GM12878 (cell line): ENCODE measurements around the gene ACTG1. TPM values are rescaled to one million over a fixed set of nuclear protein-coding genes. Genes with fewer than 3 reads are reported as not detected.

Experiments used
- ATAC-seq: fragments of 200-7000 bp; cut with Tn5 transposase; 3 replicates; pipeline ENCODE4 v1.9.1; 2020; ENCODE audit warnings: mild to moderate bottlenecking, moderate library complexity
- BruUV-seq: library from RNA; stranded (reverse); fragments of 400-500 nt; replicated peaks from 2 replicates; lab custom pipeline; 2021; lab: Mats Ljungman, UMichigan
- CTCF ChIA-PET: fragments of 300-600 bp; sonication (Branson Sonifier 250); formaldehyde crosslinking; extraction: SDS; loops from one replicate; lab custom pipeline; 2021; ENCODE audit warnings: inconsistent platforms; lab: Yijun Ruan, JAX
- POLR2A ChIA-PET: fragments of 350-600 bp; formaldehyde crosslinking; extraction: SDS; loops from one replicate; lab custom pipeline; 2021; ENCODE audit warnings: inconsistent platforms; lab: Charles Lee
- RAD21 ChIA-PET: fragments of 300-600 bp; sonication (Branson Sonifier 250); formaldehyde crosslinking; loops from one replicate; lab custom pipeline; 2023; ENCODE audit warnings: antibody characterized with exemption; ENCODE audit not compliant: unreplicated experiment; lab: Charles Lee
- SMC1A ChIA-PET: fragments of 300-600 bp; sonication (Branson Sonifier 250); formaldehyde crosslinking; loops from one replicate; lab custom pipeline; 2023; ENCODE audit not compliant: unreplicated experiment, uncharacterized antibody; lab: Charles Lee
- DNase-seq: peaks from one replicate; pipeline ENCODE4 v3.0.0-alpha.2; 2011; ENCODE audit warnings: low read depth, low spot score
- FAIRE-seq: peaks from 3 replicates; lab custom pipeline; 2011; peaks lifted over from hg19 to GRCh38; lab: Jason Lieb, UNC
- H2AFZ ChIP-seq: 2 replicates; pipeline ENCODE4 v1.6.0; 2011; ENCODE audit warnings: low read depth, low read length, control low read depth; ENCODE audit not compliant: control insufficient read depth
- H3K27ac ChIP-seq: 2 replicates; pipeline ENCODE4 v1.5.1; 2011; ENCODE audit warnings: control low read depth; ENCODE audit not compliant: control insufficient read depth, insufficient read depth
- H3K27me3 ChIP-seq, 2 experiments: replicated peaks in 1 of 2; 2 replicates each; pipeline versions ENCODE4 v1.6.0 to v1.6.1; 2011; ENCODE audit warnings: low read length in 1 of 2; ENCODE audit not compliant: control insufficient read depth in 2 of 2, insufficient read depth in 2 of 2
- H3K36me3 ChIP-seq, 2 experiments: 2 replicates each; pipeline ENCODE4 v1.5.1; 2011; ENCODE audit warnings: low read length in 1 of 2; ENCODE audit not compliant: control insufficient read depth in 2 of 2, insufficient read depth in 2 of 2
- H3K4me1 ChIP-seq: 2 replicates; pipeline ENCODE4 v1.6.1; 2011; ENCODE audit warnings: mild to moderate bottlenecking, low read length, moderate library complexity, mixed read lengths; ENCODE audit not compliant: control insufficient read depth, insufficient read depth
- H3K4me2 ChIP-seq: 2 replicates; pipeline ENCODE4 v1.6.0; 2011; ENCODE audit warnings: control low read depth; ENCODE audit not compliant: control insufficient read depth, insufficient read depth
- H3K4me3 ChIP-seq: fragments of 200-600 bp; sonication (generic); 2 replicates; pipeline ENCODE4 v1.5.1; 2016
- H3K79me2 ChIP-seq: 2 replicates; pipeline ENCODE4 v1.6.0; 2011; ENCODE audit warnings: low read length; ENCODE audit not compliant: control insufficient read depth, insufficient read depth
- H3K9ac ChIP-seq: 2 replicates; pipeline ENCODE4 v1.8.0; 2011; ENCODE audit warnings: low read length, control low read depth, mixed read lengths; ENCODE audit not compliant: control insufficient read depth, insufficient read depth
- H3K9me3 ChIP-seq: replicated peaks from 3 replicates; pipeline ENCODE4 v1.5.1; 2011; ENCODE audit warnings: mild to moderate bottlenecking, low read length; ENCODE audit not compliant: control insufficient read depth, insufficient read depth
- H4K20me1 ChIP-seq: 2 replicates; pipeline ENCODE4 v1.6.0; 2011; ENCODE audit not compliant: control insufficient read depth, insufficient read depth
- E2F4 ChIP-seq: IDR thresholded peaks from 2 replicates; pipeline ENCODE4 v1.6.1; 2012; ENCODE audit warnings: low read depth, low read length, improper control_type of control experiment
- MEF2B ChIP-seq: fragments of 450-650 bp; IDR thresholded peaks from 2 replicates; pipeline ENCODE4 v1.6.1; 2018; ENCODE audit warnings: mild to moderate bottlenecking, moderate library complexity; ENCODE audit not compliant: partially characterized antibody, poor library complexity, severe bottlenecking
- NRF1 ChIP-seq: conservative IDR thresholded peaks from 2 replicates; pipeline ENCODE4 v1.6.1; 2011; ENCODE audit warnings: mild to moderate bottlenecking, low read depth, low read length, improper control_type of control experiment
- PRDM15 ChIP-seq: fragments of 450-650 bp; formaldehyde crosslinking; IDR thresholded peaks from 2 replicates; pipeline ENCODE4 v1.4.0; 2020; ENCODE audit warnings: mild to moderate bottlenecking, moderate library complexity
- SREBF1 ChIP-seq: IDR thresholded peaks from 2 replicates; pipeline ENCODE4 v1.6.1; 2012; ENCODE audit warnings: mild to moderate bottlenecking, low read length
- ZNF687 ChIP-seq: fragments of 450-650 bp; IDR thresholded peaks from 2 replicates; pipeline ENCODE4 v1.6.1; 2017; ENCODE audit warnings: mild to moderate bottlenecking, moderate library complexity
- WGBS: methylation state at CpG from one replicate; pipeline ENCODE4 v1.1.6; 2016; ENCODE audit warnings: low lambda C conversion rate; ENCODE audit not compliant: insufficient replicate concordance, insufficient coverage; ENCODE audit errors: missing lambda C conversion rate; 5-methylcytosine and 5-hydroxymethylcytosine counted together
- in situ Hi-C: fragments of 300-500 bp; cut with MboI; formaldehyde crosslinking; loops from 9 replicates; pipeline ENCODE4 v1.14.3; 2018; ENCODE audit warnings: mixed read lengths
- intact Hi-C: fragments of 100-400 bp; cut with micrococcal nuclease; formaldehyde crosslinking; loops from one replicate; pipeline ENCODE4 v1.14.2; 2022; ENCODE audit not compliant: unreplicated experiment
- polyA plus RNA-seq, 11 experiments: library from polyadenylated mRNA; depleted of rRNA in 4 of 11; unstranded in 6 of 11; stranded (reverse) in 5 of 11; fragments of >200 nt; fragmentation: Nextera tagmentation in 4 of 11; fragmentation: Illumina TruSeq in 1 of 11; extraction: Ambion mirVana in 4 of 11; extraction: Trizol in 1 of 11; gene quantifications; 1 replicate in 1 of 11; 2 replicates in 10 of 11; pipeline versions ENCODE4 v1.2.1 to v1.2.3, GENCODE V29; 2011 to 2016; ENCODE audit warnings: inconsistent platforms in 2 of 11, missing spikeins in 2 of 11, low read depth in 1 of 11
- total RNA-seq, 4 experiments: library from RNA; depleted of rRNA in 3 of 4; stranded (reverse); fragments of >200 nt in 3 of 4; fragmentation: Illumina TruSeq in 1 of 4; extraction: Trizol in 1 of 4; gene quantifications; 2 replicates each; pipeline versions ENCODE4 v1.2.1 to v1.2.3, GENCODE V29; 2013 to 2021
- TF ChIP-seq, protein P1 (sequence below): fragments of 450-650 bp; formaldehyde crosslinking; IDR thresholded peaks from 2 replicates; pipeline ENCODE4 v1.5.0; 2022; ENCODE audit warnings: mild to moderate bottlenecking, missing genetic modification characterization
- TF ChIP-seq, protein P2 (sequence below): fragments of 450-650 bp; IDR thresholded peaks from 2 replicates; pipeline ENCODE4 v1.6.1; 2017; ENCODE audit warnings: borderline replicate concordance

Gene ACTG1
- total and polyA plus RNA-seq, 10 of the 15 experiments (the other 5 are each of a cell fraction or from before 2014, with no cell fraction given), result 810 to 6,105 (median 3,650) TPM

DNA sequence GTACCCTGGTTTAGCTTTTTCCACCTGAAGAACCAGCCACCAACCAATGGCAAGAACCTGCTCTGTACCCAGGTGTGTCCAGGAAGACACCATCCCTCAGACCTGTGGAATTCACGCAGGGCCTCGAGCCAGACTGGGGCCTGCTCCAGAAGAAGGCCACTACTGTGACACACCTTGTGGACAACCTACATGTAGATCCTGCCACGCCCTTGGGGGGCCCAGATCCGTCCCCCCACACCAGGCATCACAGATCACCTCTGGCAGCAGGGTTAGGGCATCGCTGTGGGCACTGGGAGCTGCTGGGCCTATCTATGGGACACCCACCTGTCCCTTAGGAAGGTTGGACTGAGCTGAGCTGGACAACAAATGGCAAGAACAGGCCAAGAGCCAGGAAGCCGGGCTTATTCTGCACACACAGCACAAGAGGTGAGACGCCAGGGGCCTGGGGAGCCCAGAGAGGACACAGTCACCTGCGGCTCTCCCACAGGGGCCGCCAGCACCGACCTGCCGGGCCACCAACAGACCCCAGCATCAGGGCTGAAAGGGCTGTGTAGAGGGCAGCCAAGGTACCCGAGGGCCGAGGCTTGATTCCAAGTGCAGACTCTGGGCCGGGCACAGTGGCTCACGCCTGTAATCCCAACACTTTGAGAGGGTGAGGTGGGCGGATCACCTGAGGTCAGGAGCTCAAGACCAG, 31.8 kb upstream of the ACTG1 start:
- DNase-seq (no peak), FAIRE-seq (no peak), ATAC-seq (no peak)
- H3K36me3 ChIP-seq, result peaks cover 8 to 28% of the 10 kb centered on the region in 2 experiments; a peak in 3 of 4 replicates
- POLR2A ChIA-PET, result no interaction called here
- no peak overlapping the region for H3K27ac ChIP-seq
- H3K4me3 ChIP-seq, result no peak overlapping the region
- WGBS, result 94% methylated on average over 15 of the region's 16 CpGs
- H3K4me1 ChIP-seq, result no peaks in the 10 kb centered on the region
- BruUV-seq, result no TSS peak
- no peaks in the 10 kb centered on the region for H3K9me3 ChIP-seq
- H3K4me2 ChIP-seq, result no peak overlapping the region
- RAD21 ChIA-PET, result interaction anchor here (1.1 kb wide), 1 partner anchor 25 kb away, joined by 3 read pairs; no protein-coding TSS in a partner anchor
- intact Hi-C loops, result no loop called here
- no peaks in the 10 kb centered on the region for H3K27me3 ChIP-seq
- SMC1A ChIA-PET, result no interaction called here
- CTCF ChIA-PET, result interaction anchor here (0.5 kb wide), 1 partner anchor 733 kb away, joined by 5 read pairs; no protein-coding TSS in a partner anchor
- no peaks in the 10 kb centered on the region for H3K79me2 ChIP-seq
- H3K9ac ChIP-seq, result no peak overlapping the region
- H4K20me1 ChIP-seq, result no peaks in the 10 kb centered on the region
- in situ Hi-C loops, result no loop called here
- H2AFZ ChIP-seq, result no peak overlapping the region
- TF ChIP-seq MEF2B (no peak), PRDM15 (CRISPR knock-in tag) (no peak), SREBF1 (no peak), E2F4 (no peak), ZNF687 (no peak), NRF1 (no peak)
- TF ChIP-seq, protein P1, sequence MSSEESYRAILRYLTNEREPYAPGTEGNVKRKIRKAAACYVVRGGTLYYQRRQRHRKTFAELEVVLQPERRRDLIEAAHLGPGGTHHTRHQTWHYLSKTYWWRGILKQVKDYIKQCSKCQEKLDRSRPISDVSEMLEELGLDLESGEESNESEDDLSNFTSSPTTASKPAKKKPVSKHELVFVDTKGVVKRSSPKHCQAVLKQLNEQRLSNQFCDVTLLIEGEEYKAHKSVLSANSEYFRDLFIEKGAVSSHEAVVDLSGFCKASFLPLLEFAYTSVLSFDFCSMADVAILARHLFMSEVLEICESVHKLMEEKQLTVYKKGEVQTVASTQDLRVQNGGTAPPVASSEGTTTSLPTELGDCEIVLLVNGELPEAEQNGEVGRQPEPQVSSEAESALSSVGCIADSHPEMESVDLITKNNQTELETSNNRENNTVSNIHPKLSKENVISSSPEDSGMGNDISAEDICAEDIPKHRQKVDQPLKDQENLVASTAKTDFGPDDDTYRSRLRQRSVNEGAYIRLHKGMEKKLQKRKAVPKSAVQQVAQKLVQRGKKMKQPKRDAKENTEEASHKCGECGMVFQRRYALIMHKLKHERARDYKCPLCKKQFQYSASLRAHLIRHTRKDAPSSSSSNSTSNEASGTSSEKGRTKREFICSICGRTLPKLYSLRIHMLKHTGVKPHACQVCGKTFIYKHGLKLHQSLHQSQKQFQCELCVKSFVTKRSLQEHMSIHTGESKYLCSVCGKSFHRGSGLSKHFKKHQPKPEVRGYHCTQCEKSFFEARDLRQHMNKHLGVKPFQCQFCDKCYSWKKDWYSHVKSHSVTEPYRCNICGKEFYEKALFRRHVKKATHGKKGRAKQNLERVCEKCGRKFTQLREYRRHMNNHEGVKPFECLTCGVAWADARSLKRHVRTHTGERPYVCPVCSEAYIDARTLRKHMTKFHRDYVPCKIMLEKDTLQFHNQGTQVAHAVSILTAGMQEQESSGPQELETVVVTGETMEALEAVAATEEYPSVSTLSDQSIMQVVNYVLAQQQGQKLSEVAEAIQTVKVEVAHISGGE, result no peak
- TF ChIP-seq, protein P2, sequence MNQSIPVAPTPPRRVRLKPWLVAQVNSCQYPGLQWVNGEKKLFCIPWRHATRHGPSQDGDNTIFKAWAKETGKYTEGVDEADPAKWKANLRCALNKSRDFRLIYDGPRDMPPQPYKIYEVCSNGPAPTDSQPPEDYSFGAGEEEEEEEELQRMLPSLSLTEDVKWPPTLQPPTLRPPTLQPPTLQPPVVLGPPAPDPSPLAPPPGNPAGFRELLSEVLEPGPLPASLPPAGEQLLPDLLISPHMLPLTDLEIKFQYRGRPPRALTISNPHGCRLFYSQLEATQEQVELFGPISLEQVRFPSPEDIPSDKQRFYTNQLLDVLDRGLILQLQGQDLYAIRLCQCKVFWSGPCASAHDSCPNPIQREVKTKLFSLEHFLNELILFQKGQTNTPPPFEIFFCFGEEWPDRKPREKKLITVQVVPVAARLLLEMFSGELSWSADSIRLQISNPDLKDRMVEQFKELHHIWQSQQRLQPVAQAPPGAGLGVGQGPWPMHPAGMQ, result no peak
